GM21619 (cell line): ENCODE results near the gene COPG1.
"Not testable (repeated sequence)": the region's sequence is repeated elsewhere in the genome, so short reads cannot be mapped to it uniquely, and the experiment has no call there.

ENCODE experiments used
- ATAC-seq: cut with Tn5 transposase; IDR thresholded peaks from one replicate; pipeline ENCODE4 v1.9.1; 2021; ENCODE audit not compliant: unreplicated experiment

The COPG1 gene, protein sequence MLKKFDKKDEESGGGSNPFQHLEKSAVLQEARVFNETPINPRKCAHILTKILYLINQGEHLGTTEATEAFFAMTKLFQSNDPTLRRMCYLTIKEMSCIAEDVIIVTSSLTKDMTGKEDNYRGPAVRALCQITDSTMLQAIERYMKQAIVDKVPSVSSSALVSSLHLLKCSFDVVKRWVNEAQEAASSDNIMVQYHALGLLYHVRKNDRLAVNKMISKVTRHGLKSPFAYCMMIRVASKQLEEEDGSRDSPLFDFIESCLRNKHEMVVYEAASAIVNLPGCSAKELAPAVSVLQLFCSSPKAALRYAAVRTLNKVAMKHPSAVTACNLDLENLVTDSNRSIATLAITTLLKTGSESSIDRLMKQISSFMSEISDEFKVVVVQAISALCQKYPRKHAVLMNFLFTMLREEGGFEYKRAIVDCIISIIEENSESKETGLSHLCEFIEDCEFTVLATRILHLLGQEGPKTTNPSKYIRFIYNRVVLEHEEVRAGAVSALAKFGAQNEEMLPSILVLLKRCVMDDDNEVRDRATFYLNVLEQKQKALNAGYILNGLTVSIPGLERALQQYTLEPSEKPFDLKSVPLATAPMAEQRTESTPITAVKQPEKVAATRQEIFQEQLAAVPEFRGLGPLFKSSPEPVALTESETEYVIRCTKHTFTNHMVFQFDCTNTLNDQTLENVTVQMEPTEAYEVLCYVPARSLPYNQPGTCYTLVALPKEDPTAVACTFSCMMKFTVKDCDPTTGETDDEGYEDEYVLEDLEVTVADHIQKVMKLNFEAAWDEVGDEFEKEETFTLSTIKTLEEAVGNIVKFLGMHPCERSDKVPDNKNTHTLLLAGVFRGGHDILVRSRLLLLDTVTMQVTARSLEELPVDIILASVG

DNA sequence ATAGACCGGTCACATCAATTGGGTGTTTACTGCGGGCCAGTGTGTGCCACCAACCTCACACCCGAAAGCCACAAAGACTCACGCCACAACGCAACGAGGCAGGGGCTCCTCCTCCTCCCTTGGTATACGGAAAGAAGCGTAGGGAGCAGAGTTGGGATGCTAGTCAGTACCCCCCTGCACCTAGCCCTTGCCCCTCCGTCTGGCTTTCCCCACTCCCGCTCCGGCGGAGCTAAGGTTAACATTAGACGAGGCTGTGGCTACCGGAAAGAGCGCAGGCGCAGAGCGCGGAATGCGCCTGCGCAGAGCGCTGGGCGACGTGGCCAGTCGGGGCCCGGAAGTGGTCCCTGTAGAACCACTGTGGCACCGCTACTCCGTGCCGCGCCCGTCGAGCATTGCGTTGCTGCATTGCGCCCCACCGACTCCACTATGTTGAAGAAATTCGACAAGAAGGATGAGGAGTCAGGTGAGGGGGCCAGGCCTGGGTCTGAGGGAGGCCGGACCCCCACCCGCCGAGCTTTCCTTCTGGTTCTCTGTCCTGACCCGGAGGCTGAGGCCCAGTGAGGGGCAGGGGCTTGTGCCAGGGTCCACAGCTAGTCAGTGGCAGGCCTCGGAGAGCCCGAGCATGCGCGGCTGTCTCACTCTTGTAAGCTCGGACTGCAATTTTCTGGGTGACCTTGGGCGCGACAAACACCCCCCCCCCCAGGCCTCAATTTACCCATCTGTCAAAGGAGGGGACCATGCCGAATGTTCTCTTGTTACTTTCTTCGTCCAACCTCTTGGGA, at the start of gene COPG1:
COPG1 (plus strand) TSS at position 323 of the 782 bp plus-strand sequence; CDS start at position 427, 104 bp downstream.
- ATAC-seq, result peak; percentile 76

DNA sequence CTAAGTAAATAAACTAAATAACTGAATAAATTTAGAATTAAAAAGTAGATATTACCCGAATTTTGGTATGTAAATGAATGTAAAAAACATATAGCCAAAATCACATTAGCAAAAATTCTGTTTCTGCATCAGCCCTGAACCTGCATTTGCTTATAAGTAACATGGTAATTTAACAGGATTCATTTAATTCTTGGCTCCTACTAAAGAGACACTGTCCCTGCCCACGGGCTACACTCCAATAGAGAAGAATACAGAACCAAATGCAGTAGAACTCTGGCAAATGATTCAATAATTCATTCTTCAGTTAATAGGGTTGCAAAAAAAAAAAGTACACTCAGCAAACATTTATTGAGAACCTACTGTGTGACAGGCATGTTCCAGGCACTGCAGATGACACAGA, 44.9 kb upstream of the COPG1 start:
- ATAC-seq, result no peak

DNA sequence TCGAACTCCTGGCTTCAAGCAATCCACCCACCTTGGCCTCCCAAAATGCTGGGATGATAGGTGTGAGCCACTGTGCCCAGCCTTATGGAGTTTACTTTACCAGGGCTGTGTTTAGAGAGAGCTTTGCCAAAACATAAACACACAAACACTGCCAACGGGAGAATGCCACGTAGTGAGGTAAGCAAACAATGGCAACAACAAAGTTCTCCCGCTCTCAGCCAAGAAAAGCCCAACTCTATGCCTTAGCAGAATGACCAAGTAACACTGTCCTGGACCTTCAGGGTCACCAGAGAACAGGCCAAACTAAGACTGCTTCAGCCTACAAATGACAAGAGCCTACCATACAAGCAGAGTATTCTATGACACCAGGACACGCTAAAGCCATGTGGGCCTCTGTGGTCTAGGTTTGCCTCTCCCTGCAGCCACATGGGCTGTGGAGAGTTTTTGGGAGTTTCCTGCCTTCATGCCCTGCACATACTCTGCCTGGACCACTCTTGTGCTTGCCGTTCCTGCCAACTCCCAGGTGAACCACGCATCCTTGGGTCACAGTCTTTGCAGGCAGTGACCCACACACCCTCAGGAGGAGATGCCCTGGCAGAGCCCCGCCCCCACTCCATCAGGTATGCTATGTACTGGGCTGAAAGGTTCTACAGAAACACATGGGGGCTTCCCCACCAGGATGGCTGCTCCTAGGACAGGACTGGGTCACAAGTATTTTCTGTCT, 44.1 kb upstream of the COPG1 start:
- no peak for ATAC-seq

DNA sequence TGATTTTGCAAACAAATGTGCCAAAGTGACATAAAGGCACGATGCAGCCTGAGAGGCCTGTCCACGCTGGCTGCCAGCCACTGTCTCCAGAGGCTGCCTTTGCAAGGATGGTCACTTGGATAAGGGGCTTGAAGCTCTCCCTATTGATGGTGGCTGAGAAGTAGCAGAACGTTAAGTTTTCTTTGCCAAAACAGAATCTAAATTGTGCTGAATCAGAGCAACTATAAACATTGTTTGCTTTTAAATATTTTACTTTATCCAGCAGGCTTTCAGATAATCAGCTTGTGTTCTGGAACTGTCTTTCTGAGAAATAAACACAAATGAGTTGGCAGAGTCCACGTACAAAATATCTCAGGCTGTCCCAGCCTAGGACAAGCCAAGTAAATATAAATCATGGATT, 41.9 kb upstream of the COPG1 start:
- no peak for ATAC-seq

DNA sequence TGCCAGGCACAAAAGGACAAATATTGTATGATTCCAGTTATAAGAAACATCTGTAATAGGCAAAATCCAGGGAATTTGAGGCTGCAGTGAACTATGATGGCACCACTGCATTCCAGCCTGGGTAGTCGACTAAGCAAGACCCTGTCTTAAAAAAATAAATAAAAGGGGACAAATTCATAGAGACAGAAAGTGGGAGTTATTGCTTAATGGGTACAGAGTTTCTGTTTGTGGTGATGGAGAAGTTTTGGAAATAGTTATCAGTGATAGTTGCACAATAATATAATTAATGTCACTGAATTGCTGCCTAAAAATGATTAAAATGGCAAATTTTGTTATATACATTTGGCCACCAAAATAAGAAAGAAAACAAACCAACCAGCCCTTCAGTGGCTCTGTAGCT, 38.1 kb upstream of the COPG1 start:
- ATAC-seq, result no peak

DNA sequence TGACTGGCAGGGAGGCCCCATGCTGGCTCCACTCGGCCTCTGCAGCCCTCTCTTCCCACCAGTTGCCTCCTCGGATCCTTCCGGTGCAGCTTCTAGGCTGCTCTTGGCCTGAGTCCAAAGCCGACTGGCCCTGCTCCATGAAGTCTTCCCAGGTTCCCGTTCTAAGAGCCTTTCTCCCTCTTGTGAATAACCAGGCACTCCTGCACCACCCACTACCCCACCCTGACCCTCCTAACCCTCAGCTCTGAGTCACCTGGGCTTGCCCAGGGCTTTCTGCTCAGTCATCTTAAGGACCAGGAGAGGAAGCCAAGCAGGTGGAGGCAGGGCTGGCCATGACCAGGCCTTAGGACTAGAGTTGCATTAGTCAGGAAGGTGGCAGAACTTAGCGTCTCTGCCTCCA, 37.6 kb upstream of the COPG1 start:
- ATAC-seq, result no peak

DNA sequence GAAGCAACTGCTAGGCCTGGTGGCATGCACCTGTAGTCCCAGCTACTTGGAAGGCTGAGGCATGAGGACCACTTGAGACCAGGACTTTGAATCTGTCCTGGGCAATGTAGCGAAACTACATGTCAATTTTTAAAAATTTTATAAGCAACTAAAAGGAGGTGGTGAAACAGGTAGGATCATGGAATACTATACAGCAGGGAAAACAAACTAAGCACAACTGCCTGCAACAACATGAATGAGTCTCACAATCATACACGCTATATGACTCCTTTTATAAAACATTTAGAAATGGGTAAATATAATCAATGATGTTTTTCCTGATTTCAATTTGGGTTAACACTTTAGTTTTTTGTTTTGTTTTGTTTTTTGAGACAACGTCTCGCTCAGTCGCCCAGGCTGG, 36.2 kb upstream of the COPG1 start:
- no peak for ATAC-seq

DNA sequence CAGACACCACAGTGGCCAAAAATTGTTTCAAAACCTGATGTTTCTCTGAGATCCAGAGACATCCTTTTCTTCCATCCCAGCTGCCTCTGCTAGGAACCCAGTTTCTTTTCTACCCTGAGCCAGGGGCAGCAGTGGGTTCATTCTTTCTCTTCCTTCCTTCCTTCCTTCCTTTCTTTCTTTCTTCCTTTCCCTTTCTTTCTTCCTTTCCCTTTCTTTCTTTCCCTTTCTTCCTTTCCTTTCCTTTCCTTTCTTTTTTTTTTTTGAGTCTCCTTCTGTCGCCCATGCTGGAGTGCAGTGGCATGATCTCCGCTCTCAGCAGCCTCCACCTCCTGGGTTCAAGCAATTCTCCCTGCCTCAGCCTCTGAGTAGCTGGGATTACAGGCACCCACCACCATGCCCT, 30.7 kb upstream of the COPG1 start:
- ATAC-seq, result no peak

DNA sequence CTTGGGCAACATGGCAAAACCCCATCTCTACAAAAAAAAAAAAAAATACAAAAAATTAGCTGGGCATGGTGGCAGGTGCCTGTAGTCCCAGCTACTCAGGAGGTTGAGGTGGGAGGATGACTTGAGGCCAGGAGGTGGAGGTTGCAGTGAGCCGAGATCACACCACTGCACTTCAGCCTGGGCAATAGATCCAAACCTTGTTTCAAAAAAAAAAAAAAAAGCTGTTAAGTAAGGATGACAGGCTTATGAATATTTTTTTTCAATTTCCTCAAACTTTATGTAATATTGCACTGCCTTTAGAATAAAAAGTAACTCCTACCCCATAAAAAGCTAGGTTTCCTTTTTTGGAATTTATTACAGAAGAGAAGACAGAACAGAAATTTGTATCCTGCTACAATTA, 25.0 kb upstream of the COPG1 start:
- ATAC-seq, result not testable (repeated sequence)

DNA sequence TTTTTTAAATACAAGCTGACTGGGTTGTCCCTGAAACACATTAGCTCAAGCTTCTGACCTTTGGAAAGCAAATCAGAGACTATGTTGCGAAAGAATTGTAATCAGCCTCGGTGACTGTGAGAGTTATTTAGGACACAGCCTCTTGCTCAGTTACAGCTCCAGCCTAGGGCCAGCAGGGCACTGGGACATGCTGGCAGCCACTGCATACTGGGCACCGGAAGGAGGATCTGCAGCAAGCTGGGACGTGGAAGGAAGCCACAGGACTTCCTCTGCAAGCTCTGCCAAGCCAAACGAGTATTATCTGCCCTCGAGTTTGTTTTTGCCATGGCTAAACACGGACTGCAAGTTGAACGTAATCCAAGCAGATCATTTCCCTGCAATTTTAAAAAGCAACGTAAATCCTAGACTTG, 24.4 kb upstream of the COPG1 start:
- no peak for ATAC-seq

DNA sequence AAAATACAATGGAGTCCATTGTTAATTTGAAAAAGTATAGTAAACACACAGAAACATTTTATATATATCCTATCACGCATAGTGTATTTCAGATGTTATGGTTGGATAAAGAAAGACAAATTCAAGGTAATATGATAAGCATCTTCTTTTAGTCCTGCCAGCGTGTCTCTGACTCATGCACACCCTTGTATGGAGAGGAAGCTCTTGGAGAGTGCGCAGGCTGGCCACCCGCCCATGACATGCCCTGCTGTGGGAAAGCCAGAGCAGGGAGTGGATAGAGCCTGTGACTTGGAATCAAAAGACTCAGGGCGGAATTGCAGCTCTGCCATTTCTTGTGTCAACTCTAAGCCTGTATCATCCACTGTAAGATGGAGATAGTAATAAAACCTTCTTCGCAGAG, 23.0 kb upstream of the COPG1 start:
- no peak for ATAC-seq

DNA sequence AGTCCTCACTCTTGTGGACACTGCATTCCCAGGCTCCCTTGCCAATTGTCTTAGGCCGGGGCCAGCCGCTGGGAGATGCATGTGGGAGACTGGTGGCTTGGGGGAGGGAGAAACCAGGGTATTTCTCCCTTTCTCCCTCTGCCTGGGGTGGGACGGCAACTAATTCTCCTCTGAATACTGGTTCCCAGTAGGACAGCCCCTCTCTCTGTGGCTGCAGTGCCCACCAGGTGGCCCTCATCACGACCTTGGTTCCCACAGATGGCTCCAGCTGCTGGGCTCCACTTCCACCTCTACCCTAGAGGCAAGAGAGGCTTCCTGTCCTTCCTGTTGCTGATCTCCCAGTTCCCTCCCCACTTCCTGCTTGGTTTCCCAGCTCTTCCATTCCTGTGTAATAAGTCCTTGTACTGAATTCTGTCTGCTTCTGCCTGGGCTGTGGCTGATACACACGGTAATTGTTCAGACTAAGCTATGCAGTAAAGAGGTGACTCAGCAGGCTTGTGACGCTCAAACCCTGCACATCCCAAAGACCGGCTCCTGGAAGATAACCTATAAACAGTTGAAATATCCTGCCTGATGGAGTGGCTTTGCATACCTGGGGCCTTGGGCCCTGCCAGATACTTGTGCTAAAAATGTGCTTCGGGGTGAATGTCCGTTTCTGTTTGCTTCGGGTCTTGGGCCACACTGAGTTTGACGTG, 20.4 kb upstream of the COPG1 start:
- no peak for ATAC-seq

DNA sequence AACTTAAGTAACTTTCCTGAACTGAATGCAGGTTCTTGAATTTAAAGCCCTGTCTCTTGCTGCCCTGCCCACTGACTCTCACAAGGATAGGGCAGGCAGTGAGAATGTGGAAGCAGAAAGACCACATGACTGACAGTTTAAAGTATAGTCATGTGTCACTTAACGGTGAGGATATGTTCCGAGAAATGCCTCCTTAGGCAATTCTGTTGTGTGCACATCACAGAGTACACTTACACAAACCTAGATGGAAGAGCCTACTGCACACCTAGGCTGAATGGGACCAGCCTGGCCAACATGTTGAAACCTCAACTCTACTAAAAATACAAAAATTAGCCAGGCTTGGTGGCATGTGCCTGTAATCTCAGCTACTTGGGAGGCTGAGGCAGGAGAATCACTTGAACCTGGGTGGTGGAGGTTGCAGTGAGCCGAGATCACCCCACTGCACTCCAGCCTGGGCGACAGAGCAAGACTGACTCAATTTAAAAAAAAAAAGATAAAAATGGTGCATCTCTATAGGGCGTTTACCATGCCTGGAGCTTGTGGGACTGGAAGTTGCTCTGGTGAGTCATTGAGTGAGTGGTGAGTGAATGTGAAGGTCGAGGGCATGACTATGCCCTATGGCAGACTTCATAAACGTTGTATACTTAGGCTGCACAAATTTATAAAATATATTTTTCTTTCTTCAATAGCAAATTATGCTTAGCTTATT, 18.9 kb upstream of the COPG1 start:
- no peak for ATAC-seq

DNA sequence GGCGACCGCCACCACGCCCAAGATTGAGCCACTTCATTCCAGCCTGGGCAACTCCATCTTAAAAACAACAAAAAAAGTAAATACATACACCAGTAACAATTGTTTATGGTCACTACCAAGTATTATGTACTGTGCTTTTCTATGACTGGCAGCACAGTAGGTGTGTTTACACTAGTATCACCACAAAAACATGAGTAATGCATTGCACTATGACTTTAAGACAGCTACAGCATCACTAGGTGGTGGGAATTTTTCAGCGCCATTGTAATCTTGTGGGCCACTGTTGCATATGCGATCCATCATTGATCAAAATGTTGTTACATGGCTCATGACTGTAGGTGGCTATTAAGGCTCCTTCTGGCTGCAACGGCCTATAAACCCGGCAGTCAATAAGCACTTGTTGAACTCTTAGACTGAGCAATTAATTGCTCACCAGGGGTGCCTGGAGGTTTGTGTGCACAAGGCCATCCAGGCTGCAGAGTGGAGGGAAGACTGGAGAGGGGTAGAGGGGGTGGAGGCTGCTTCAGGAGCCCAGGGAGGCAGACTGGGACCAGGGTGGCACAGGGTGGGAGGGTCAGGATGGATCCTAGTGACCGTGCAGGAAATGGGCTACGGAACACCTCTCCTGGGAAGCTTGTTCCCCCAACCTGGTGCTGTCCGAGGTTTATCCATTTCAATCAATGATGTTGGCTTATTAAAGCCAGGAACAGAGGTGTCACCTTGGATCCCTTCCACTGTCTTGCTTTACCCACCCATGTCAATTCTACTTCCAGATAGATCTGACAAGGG, 17.9 kb upstream of the COPG1 start:
- no peak for ATAC-seq

DNA sequence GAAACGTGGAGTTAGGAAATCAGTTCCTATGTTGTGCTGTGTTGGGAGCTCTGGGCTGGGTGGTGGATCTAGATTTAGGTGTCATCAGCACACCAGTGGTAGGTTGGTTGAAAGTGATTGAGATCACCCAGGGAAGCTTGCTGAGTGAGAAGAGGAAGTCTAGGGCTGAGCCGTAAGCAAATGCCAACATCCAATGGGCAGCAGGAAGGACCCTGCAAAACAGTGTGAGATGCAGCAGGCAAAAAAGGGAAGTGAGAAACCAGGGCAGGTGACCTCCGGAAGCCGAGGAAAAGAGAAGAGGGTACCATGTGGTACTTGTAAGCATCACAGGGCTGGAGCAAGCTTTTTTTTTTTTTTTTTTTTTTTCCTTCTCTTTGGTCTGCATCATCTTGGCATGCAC, 15.9 kb upstream of the COPG1 start:
- peak; percentile 88 for ATAC-seq

DNA sequence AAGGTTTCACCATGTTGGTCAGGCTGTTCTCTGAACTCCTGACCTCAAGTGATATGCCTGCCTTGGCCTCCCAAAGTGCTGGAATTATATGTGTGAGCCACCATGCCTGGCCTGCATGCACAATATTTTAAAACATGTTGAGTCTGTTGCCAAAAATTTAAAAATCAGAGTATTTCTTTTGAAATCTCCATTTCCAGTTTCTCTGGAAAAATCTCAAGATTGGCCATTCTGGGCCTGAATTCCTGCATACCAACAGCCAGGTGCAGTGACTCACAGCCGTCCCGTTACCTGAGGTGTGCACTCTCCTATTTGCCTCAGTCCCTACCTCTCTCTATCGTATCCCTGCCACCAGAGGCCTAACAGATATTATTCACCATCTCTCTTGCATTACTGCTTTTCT, 15.0 kb upstream of the COPG1 start:
- ATAC-seq, result no peak

DNA sequence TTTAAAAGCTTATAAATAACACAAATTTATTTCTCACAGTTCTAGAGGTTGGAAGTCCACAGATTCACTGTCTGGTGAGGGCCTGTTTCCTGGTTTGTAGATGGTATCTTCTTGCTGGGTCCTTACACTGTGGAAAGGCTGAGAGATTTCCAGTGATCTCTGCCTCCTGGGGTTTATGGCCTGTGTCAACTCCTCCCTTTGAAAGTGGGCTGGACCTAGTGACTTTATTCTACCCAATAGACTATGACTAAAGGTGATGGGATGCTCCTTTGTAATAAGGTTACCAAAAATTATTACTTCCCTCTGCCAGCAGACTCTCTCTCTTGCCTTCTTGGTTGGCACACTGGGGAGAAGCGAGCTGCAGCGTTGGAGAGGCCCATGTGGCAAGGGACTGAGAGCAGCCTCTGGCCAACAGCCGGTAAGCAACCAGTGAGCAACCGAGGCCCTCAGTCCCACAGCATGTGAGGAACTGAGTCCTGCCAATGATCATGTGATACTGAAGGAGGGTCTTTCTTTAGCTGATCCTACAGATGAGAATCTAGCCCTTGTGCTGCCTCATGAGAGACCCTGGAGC, 14.0 kb upstream of the COPG1 start:
- no peak for ATAC-seq

DNA sequence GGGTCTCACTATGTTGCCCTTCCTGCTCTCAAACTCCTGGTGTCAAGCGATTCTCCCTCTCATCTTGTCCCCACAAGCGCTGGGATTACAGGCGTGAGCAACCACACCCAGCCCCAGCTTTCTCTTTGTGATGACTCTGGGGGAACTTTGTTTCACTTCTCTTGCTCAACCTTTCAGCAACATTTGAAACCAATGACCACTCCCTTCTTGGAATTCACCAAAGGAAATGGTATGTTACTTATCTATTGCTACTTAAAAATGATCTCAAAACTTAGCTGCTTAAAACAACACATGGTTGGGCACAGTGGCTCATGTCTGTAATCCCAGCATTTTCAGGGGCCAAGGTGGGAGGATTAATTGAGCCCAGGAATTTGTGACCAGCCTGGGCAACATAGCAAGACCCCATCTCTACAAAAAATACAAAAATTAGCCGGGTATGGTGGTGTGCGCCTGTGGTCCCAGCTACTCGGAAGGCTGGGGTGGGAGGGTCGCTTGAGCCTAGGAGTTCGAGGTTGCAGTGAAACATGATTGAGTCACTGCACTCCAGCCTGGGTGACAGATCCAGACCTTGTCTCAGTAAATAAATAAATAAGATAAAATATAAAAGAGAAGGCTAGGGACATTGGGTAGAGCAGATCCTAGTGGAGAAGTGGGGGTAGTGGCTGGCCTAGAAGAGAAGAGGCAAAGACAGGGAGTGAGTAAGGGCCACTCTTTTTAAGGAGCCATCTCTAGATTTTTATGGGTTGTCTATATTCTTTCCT, 10.3 kb upstream of the COPG1 start:
- ATAC-seq, result no peak
